ENCODE measurements around the gene GNB3.
"Not testable (repeated sequence)": the region's sequence is repeated elsewhere in the genome, so short reads cannot be mapped to it uniquely, and the experiment has no call there.

GNB3 gene

DNA sequence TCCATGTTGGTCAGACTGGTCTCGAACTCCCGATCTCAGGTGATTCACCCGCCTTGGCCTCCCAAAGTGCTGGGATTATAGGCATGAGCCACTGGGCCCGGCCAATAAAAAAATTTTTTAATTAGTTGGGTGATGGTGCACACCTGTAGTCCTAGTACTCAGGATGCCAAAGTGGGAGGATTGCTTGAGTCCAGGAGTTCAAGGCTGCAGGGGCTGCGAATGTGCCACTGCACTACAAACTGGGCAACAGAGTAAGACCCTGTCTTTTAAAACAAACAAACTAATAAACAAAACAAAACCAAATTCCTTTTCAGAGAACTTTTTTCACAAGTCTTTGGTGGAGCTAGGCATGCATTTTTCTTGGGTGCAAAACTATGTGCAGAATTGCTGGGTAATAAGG, 42.5 kb downstream of the GNB3 start:
- Histone ChIP-seq H3K9ac (ENCODE audit: low read length) (no peak overlapping the region), H3K4me1 (ENCODE audit: low read length) (peaks cover 24% of the 10 kb centered on the region)
- TF ChIP-seq EZH2phosphoT487 (IDR thresholded peaks at IDR 0.05; ENCODE audit: low read depth): no peak
- TF ChIP-seq, protein P1, sequence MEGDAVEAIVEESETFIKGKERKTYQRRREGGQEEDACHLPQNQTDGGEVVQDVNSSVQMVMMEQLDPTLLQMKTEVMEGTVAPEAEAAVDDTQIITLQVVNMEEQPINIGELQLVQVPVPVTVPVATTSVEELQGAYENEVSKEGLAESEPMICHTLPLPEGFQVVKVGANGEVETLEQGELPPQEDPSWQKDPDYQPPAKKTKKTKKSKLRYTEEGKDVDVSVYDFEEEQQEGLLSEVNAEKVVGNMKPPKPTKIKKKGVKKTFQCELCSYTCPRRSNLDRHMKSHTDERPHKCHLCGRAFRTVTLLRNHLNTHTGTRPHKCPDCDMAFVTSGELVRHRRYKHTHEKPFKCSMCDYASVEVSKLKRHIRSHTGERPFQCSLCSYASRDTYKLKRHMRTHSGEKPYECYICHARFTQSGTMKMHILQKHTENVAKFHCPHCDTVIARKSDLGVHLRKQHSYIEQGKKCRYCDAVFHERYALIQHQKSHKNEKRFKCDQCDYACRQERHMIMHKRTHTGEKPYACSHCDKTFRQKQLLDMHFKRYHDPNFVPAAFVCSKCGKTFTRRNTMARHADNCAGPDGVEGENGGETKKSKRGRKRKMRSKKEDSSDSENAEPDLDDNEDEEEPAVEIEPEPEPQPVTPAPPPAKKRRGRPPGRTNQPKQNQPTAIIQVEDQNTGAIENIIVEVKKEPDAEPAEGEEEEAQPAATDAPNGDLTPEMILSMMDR (IDR thresholded peaks at IDR 0.05; ENCODE audit: low read depth, low read length): no peak

DNA sequence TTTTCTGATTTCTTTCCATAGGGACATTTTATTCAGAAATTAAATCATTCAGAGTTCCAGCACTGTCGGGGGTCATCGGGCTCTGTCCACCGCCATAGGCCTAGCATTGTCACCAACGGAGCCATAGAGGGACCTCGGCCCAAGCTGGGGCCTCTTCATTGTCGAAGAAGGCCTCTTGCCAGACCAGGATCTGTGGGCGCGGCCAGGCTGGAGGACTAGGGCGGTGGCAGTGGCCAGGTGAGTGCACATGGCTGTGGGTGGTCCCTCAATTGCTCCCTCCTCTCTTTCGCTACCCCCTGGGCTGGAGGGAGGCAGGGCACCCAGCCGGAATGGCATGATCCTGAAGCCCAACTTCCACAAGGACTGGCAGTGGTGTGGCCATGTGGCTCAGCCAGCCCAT, 43.0 kb downstream of the GNB3 start:
- Histone ChIP-seq H3K27ac (ENCODE audit: low read length) (no peak overlapping the region), H3K4me2 (ENCODE audit: low read length) (no peak overlapping the region), H3K27me3 (ENCODE audit: low read depth, low read length) (no peaks in the 10 kb centered on the region), H3K36me3 (replicated peaks; ENCODE audit: low read depth, low read length) (no peaks in the 10 kb centered on the region), H3K79me2 (ENCODE audit: low read length) (no peaks in the 10 kb centered on the region), H3K9ac (ENCODE audit: low read length) (no peak overlapping the region), H2AFZ (ENCODE audit: low read depth, low read length) (no peak overlapping the region), H3K4me3 (ENCODE audit: low read length) (no peak overlapping the region), H4K20me1 (ENCODE audit: insufficient read depth, low read length) (no peaks in the 10 kb centered on the region), H3K9me3 (ENCODE audit: insufficient read depth, low read length) (no peaks in the 10 kb centered on the region), H3K4me1 (ENCODE audit: low read length) (peaks cover 25% of the 10 kb centered on the region)
- TF ChIP-seq, protein P1 (IDR thresholded peaks at IDR 0.05; ENCODE audit: low read depth, low read length): no peak
- TF ChIP-seq EZH2phosphoT487 (IDR thresholded peaks at IDR 0.05; ENCODE audit: low read depth): no peak

More for the DNA sequence above, 42.5 kb downstream of the GNB3 start:
- Histone ChIP-seq H3K79me2 (ENCODE audit: low read length) (no peaks in the 10 kb centered on the region), H3K4me3 (ENCODE audit: low read length) (no peak overlapping the region), H3K27me3 (ENCODE audit: low read depth, low read length) (no peaks in the 10 kb centered on the region), H3K9me3 (ENCODE audit: insufficient read depth, low read length) (no peaks in the 10 kb centered on the region), H3K36me3 (replicated peaks; ENCODE audit: low read depth, low read length) (no peaks in the 10 kb centered on the region), H3K27ac (ENCODE audit: low read length) (no peak overlapping the region), H2AFZ (ENCODE audit: low read depth, low read length) (no peak overlapping the region), H4K20me1 (ENCODE audit: insufficient read depth, low read length) (no peaks in the 10 kb centered on the region), H3K4me2 (ENCODE audit: low read length) (no peak overlapping the region)

DNA sequence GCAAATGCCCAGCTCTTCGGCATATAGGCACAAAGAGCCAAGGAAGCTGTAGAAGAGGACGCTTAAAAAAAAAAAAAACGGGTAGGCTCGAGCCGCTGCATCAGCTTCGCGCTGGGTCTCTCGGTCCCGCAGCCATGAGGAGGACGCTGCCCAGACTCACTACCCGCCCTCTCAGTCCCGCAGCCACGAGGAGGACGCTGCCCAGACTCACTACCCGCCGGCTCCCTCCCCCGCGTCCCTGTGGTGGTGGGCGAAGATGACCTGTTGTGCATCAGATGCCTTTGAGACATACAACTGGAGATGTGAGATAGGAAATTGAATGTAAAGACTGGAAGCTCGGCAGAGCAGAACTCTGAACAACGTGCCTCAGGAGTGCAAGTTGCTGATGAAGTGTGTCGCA, 43.8 kb downstream of the GNB3 start:
- H3K4me1 ChIP-seq (ENCODE audit: low read length): peaks cover 25% of the 10 kb centered on the region
- no peak overlapping the region for H3K9ac ChIP-seq (ENCODE audit: low read length)
- no peaks in the 10 kb centered on the region for H4K20me1 ChIP-seq (ENCODE audit: insufficient read depth, low read length)
- no peaks in the 10 kb centered on the region for H3K36me3 ChIP-seq (replicated peaks; ENCODE audit: low read depth, low read length)
- no peaks in the 10 kb centered on the region for H3K79me2 ChIP-seq (ENCODE audit: low read length)
- H3K4me3 ChIP-seq (ENCODE audit: low read length): no peak overlapping the region
- H3K27ac ChIP-seq (ENCODE audit: low read length): no peak overlapping the region
- H3K4me2 ChIP-seq (ENCODE audit: low read length): no peak overlapping the region
- no peak overlapping the region for H2AFZ ChIP-seq (ENCODE audit: low read depth, low read length)
- no peaks in the 10 kb centered on the region for H3K9me3 ChIP-seq (ENCODE audit: insufficient read depth, low read length)
- no peaks in the 10 kb centered on the region for H3K27me3 ChIP-seq (ENCODE audit: low read depth, low read length)
- TF ChIP-seq EZH2phosphoT487 (IDR thresholded peaks at IDR 0.05; ENCODE audit: low read depth): no peak
- TF ChIP-seq, protein P1 (IDR thresholded peaks at IDR 0.05; ENCODE audit: low read depth, low read length): no peak

DNA sequence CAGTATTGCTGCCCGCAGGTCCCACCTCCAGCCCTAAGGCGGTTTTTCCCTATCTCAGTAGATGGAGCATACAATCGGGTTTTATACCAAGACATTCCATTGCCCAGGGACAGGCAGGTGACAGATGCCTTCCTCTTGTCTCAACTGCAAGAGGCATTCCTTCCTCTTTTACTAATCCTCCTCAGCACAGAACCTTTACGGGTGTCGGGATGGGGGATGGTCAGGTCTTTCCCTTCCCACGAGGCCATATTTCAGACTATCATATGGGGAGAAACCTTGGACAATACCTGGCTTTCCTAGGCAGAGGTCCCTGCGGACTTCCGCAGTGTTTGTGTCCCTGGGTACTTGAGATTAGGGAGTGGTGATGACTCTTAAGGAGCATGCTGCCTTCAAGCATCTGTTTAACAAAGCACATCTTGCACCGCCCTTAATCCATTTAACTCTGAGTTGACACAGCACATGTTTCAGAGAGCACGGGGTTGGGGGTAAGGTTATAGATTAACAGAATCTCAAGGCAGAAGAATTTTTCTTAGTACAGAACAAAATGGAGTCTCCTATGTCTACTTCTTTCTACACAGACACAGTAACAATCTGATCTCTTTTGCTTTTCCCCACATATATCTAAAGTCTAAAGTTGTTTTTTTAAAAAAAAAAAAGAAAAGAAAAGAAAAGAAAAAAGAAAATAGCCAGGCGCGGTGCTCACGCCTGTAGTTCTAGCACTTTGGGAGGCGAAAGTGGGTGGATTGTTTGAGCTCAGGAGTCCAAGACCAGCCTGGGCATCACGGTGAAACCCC, 45.7 kb downstream of the GNB3 start:
- H3K27ac ChIP-seq (ENCODE audit: low read length): peak overlapping the region; percentile 21
- H2AFZ ChIP-seq (ENCODE audit: low read depth, low read length); H3K27me3 ChIP-seq (ENCODE audit: low read depth, low read length); H3K4me3 ChIP-seq (ENCODE audit: low read length); H3K79me2 ChIP-seq (ENCODE audit: low read length); H3K9ac ChIP-seq (ENCODE audit: low read length); H3K9me3 ChIP-seq (ENCODE audit: insufficient read depth, low read length); H3K36me3 ChIP-seq (replicated peaks; ENCODE audit: low read depth, low read length); H4K20me1 ChIP-seq (ENCODE audit: insufficient read depth, low read length): not testable (repeated sequence)
- peak overlapping the region; percentile 24; the same call in 1 of the 2 replicates for H3K4me2 ChIP-seq (ENCODE audit: low read length)
- H3K4me1 ChIP-seq (ENCODE audit: low read length): peaks cover 32% of the 10 kb centered on the region

Data from OCI-LY3 (cell line).